Memory B cell (primary cell): ENCODE data around the gene WDR77.
A peak's percentile ranks its signal among the peaks of the same experiment; 100 is the strongest.

ENCODE experiments used
- ATAC-seq: fragments of 150-1000 bp; cut with Tn5 transposase; 2 replicates; pipeline ENCODE4 v1.10.0; 2021; ENCODE audit warnings: low read depth, mild to moderate bottlenecking, moderate library complexity
- DNase-seq, 2 donors: peaks; one replicate each; pipeline ENCODE4 v3.0.0; 2022; ENCODE audit warnings: low spot score in 2 of 2
- H3K27ac Mint-ChIP-seq: one replicate; pipeline ENCODE4 v1.8.0; 2022; ENCODE audit warnings: mild to moderate bottlenecking, moderate library complexity, mixed read lengths
- H3K27me3 Mint-ChIP-seq: one replicate; pipeline ENCODE4 v1.8.0; 2022; ENCODE audit warnings: mixed read lengths
- H3K36me3 Mint-ChIP-seq: one replicate; pipeline ENCODE4 v1.8.0; 2022; ENCODE audit warnings: mild to moderate bottlenecking, mixed read lengths
- H3K4me1 Mint-ChIP-seq: one replicate; pipeline ENCODE4 v1.8.0; 2022; ENCODE audit warnings: mixed read lengths
- H3K4me3 Mint-ChIP-seq: one replicate; pipeline ENCODE4 v1.8.0; 2022; ENCODE audit warnings: mild to moderate bottlenecking, moderate library complexity, mixed read lengths
- H3K9me3 Mint-ChIP-seq: one replicate; pipeline ENCODE4 v1.8.0; 2022; ENCODE audit warnings: mixed read lengths

The WDR77 gene

DNA sequence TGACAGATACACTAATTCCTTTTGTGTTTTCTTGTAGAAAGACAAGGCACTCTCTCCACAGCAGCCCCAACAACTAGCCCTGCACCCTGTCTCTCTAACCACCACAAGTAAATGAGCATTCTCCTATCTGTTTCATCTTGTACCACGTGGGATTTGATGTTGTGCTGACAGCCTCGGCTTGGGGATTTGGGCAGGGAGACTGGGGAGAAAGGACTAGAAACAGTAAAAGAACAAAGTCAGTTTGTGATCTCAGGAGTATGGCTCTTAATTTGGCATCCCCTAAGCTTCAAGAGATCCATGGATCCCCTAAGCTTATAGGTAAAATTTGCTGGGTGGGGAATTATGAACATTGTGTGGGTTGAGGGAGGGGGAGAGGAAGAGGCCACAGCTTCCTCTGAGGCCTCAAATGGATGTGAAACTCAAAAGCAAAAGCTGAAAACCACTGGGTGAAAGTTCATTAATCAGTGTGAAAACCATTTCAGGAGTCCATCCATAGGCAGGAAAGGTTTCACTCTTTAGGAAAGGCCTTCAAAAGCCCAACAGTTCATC is 27.8 kb upstream of the WDR77 start:
- Mint-ChIP-seq H3K36me3 (peaks cover 12% of the 10 kb centered on the region), H3K27me3 (no peaks in the 10 kb centered on the region), H3K27ac (peak overlapping the region; percentile 86), H3K9me3 (no peaks in the 10 kb centered on the region), H3K4me3 (peak overlapping the region; percentile 50), H3K4me1 (peaks cover 45% of the 10 kb centered on the region)
- DNase-seq (peak; percentile 19 to 21), ATAC-seq (peak; percentile 78)

DNA sequence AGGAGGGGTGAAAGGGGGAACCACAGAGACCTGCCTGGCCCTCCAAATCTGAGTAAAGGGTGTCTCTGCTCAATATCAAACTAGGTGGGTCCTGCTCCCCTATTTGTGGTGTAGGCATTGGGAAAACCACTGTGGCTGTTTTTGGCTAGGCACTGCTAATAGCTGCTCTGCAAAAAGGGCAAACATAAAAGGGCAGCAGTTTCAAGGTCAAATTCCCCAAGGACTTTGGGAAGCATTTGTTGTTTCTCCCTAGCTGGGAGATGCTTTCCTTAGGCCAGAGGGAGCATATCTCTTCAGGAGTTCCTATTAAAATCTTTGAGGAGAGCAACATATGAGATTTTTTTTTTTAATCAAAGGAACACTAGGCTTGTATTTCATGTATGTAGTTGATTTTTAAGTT is 27.2 kb upstream of the WDR77 start:
- H3K27ac Mint-ChIP-seq: peak overlapping the region; percentile 86
- no peak for ATAC-seq
- no peaks in the 10 kb centered on the region for H3K27me3 Mint-ChIP-seq
- no peak for DNase-seq
- H3K36me3 Mint-ChIP-seq: peaks cover 12% of the 10 kb centered on the region
- peak overlapping the region; percentile 64 for H3K4me3 Mint-ChIP-seq
- H3K4me1 Mint-ChIP-seq: peaks cover 43% of the 10 kb centered on the region
- H3K9me3 Mint-ChIP-seq: no peaks in the 10 kb centered on the region

DNA sequence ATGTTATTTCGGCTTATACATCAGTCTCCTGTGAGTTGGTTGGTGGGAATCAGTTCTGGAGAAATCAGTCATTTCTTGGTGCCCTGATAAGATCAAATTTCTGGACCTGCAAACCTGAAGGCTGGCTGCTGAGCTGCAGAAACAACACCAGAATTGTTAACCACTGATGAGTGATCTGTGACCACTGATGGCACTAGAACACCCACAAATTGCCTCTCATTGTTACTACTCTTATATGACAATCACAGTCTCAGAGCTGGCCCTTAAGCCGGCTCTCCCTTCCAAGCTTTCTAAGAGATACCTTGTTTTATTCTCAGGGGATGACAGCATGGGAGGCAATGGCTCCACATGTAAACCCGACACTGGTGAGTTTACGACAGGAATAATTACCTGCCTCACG is 26.6 kb upstream of the WDR77 start:
- no peaks in the 10 kb centered on the region for H3K9me3 Mint-ChIP-seq
- peaks cover 12% of the 10 kb centered on the region for H3K36me3 Mint-ChIP-seq
- H3K4me3 Mint-ChIP-seq: peak overlapping the region; percentile 64
- no peak for ATAC-seq
- peak overlapping the region; percentile 22 for H3K27ac Mint-ChIP-seq
- H3K4me1 Mint-ChIP-seq: peaks cover 42% of the 10 kb centered on the region
- DNase-seq: no peak
- H3K27me3 Mint-ChIP-seq: no peaks in the 10 kb centered on the region

DNA sequence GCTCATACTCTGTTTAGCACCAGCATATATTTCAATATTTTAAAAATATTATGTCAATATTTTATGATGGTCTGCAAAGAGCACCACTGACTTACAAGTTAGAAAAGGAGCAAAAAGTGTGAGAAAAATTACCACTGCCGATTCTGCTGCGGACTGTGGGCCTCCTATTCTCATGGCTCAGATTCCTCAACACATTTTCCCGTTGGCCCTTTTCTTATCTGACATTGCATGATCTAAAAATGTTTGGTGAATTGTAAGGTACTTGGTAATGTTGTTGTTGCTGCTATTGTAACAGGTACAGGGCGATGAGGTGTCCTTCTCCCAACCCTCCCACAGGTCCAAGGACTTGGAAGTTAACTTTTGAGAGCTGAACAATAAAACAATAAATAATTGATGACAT is 25.5 kb upstream of the WDR77 start:
- Mint-ChIP-seq H3K27ac (peak overlapping the region; percentile 92), H3K9me3 (no peaks in the 10 kb centered on the region), H3K4me3 (peak overlapping the region; percentile 87), H3K36me3 (peaks cover 12% of the 10 kb centered on the region), H3K27me3 (no peaks in the 10 kb centered on the region), H3K4me1 (peaks cover 39% of the 10 kb centered on the region)
- DNase-seq (no peak), ATAC-seq (no peak)

DNA sequence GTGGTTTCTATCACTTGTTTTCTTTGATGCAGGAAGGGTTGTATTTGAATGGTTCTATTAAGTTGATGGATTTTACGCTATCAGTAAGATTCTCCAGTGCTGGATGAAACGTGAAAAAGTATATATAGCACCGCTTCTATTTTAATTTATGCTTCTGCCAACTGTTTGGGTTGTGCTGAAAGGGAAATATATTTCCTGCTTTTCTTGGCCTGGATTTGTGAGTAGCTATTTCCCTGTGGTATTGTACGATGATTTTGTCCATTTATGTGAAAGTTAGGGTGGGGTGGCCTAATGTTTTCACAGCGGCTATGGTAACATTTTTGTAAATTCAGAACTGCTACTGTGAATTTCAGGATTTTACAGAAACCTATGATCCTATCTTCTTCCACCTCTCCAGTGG is 25.1 kb upstream of the WDR77 start:
- Mint-ChIP-seq H3K27me3 (no peaks in the 10 kb centered on the region), H3K4me1 (peaks cover 39% of the 10 kb centered on the region), H3K36me3 (peaks cover 12% of the 10 kb centered on the region), H3K27ac (peak overlapping the region; percentile 92), H3K9me3 (no peaks in the 10 kb centered on the region), H3K4me3 (peak overlapping the region; percentile 87)
- DNase-seq (no peak), ATAC-seq (no peak)

DNA sequence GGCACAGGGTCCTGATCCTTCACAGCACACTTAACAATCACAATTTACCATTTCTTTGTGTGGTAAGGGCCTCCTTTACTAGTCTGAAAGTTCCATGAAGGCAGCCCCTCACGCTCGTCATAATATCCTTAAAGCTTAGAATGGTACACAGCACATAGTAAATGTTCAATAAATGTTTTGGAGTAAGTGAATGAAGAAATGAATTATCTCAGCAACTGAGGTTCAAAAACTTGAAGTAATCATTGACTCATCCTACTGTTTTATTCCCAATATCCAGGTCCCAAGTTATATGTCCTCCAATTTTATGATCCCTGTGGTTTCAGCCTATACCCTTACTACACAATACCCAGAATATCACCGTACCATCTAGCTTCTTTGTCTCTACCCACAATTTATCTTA is 22.5 kb upstream of the WDR77 start:
- ATAC-seq: peak; percentile 9
- no peak for DNase-seq
- H3K27ac Mint-ChIP-seq: no peak overlapping the region
- no peaks in the 10 kb centered on the region for H3K27me3 Mint-ChIP-seq
- H3K36me3 Mint-ChIP-seq: peaks cover 6% of the 10 kb centered on the region
- H3K4me3 Mint-ChIP-seq: peak overlapping the region; percentile 27
- peaks cover 20% of the 10 kb centered on the region for H3K4me1 Mint-ChIP-seq
- H3K9me3 Mint-ChIP-seq: no peaks in the 10 kb centered on the region

DNA sequence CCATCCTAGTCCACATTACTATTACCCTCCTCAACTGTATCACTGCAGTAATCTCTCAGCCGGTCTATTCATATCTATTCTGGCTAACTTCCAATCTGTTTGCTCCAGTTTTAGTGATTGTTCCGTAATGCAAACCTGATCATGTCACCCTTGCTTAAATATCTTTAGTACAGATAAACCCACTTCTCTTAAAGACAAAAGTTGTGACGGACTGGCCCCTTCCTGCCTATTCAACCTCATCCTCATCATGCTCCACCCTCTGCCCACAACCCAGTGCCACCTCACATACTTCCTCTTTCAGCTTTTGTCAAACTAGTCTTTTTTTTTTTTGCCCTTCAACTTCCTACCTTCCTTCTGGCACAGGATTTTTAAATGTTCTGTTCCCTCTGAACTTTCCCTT is 22.0 kb upstream of the WDR77 start:
- Mint-ChIP-seq H3K27ac (no peak overlapping the region), H3K4me3 (no peak overlapping the region), H3K9me3 (no peaks in the 10 kb centered on the region), H3K27me3 (no peaks in the 10 kb centered on the region), H3K36me3 (peaks cover 6% of the 10 kb centered on the region), H3K4me1 (peaks cover 17% of the 10 kb centered on the region)
- ATAC-seq (peak; percentile 98), DNase-seq (peak; percentile 37 to 74)

DNA sequence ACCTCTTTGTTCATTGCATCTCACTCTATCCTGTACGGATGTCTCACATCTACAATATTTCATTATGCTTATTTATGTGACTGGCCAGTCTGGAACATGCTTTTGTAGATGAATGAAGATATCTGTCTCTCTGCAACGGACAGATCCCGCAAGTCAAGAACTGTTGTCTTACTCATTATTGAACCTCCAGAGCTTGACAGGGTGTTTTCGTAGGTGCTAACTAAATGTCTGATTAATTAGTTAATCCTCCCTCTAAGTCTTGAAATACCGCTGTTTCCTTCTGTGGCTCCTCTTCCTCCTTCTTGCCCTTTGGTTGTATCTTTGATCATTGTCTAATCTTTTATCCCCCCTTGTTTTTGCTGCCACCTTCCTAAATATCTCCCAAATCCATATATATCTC is 21.5 kb upstream of the WDR77 start:
- peaks cover 12% of the 10 kb centered on the region for H3K4me1 Mint-ChIP-seq
- peaks cover 6% of the 10 kb centered on the region for H3K36me3 Mint-ChIP-seq
- no peak for ATAC-seq
- H3K27ac Mint-ChIP-seq: no peak overlapping the region
- no peaks in the 10 kb centered on the region for H3K9me3 Mint-ChIP-seq
- H3K4me3 Mint-ChIP-seq: no peak overlapping the region
- H3K27me3 Mint-ChIP-seq: no peaks in the 10 kb centered on the region
- DNase-seq: no peak

DNA sequence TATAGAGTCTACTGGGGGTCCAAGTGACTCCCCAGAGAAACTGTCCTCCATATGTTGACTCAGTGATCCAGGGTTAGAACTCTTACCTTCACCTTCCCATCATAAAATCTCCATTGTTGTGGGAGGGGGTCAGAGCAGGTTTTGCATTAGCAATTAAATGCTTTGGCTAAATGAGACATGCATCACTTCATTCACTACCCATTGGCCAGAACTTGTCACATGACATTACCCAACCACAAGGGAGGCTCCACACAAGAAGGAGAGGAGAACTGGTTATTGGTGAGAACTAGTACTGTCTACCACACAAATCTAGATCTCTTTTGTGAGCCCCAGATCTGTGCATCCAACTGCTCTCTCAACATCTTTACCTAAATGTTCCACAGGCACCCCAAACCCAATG is 20.5 kb upstream of the WDR77 start:
- DNase-seq: no peak
- Mint-ChIP-seq H3K36me3 (peaks cover 12% of the 10 kb centered on the region), H3K9me3 (no peaks in the 10 kb centered on the region), H3K4me1 (peaks cover 14% of the 10 kb centered on the region), H3K27me3 (no peaks in the 10 kb centered on the region), H3K27ac (no peak overlapping the region), H3K4me3 (no peak overlapping the region)
- ATAC-seq: no peak

DNA sequence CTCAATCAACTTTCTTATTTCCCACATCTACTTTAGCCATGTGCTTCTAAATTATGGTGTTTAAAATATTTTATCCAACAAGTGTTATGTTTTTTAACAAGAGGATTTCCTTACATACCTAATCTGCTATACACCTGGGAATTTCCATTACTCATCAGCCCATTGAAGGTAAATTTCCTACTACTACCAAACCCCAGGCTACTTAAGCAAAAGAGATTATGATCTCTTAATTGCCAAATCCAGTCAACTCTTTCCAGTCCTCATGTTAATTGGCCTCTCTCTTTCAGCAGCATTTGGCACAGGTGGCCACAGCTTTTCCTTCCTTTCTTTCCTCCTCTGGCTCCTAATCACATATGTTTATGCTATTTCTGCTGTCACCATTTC is 19.7 kb upstream of the WDR77 start:
- Mint-ChIP-seq H3K4me1 (peaks cover 14% of the 10 kb centered on the region), H3K36me3 (peaks cover 16% of the 10 kb centered on the region), H3K9me3 (no peaks in the 10 kb centered on the region), H3K27me3 (no peaks in the 10 kb centered on the region), H3K4me3 (no peak overlapping the region), H3K27ac (no peak overlapping the region)
- no peak for DNase-seq
- no peak for ATAC-seq

DNA sequence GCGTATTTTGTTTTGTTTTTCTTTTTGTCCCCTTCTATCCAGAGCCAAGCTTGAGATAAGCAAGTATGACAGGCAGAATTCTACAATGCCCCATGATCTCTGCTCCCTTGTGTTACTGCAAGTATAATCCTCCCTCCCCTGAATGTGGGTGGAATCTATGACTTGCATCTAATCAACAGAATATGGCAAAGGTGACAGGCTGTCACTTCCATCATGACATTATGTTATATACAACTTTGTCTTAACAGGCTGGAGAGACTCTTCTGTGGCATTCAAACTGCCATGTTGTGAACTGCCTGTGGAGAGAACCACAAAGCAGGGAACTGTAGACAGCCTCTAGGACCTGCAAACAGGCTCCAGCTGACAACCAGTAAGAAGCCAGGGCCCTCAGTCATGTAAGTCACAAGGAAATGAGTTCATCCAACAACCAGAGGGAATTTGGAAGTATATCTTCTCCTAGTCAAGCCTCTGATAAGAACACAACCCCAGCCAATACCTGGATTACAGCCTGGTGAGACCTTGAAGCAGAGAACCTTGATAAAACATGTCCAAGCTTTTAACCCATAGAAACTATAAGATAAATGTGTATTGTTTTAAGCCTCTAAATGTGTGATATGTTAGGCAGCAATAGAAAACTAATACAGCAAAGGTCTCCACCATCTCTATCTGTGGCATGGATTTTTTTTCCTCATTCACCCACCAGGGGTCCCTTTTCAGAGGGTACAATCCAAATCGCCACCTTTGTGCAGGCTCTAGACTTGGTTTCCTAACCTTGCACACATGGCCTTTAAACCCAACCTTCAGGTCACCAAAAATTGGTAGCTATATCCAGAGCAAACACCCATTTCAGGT is 19.0 kb upstream of the WDR77 start:
- peaks cover 14% of the 10 kb centered on the region for H3K4me1 Mint-ChIP-seq
- peaks cover 20% of the 10 kb centered on the region for H3K36me3 Mint-ChIP-seq
- H3K27ac Mint-ChIP-seq: peak overlapping the region; percentile 36
- ATAC-seq: no peak
- DNase-seq: no peak
- H3K27me3 Mint-ChIP-seq: no peaks in the 10 kb centered on the region
- H3K4me3 Mint-ChIP-seq: no peak overlapping the region
- H3K9me3 Mint-ChIP-seq: no peaks in the 10 kb centered on the region

DNA sequence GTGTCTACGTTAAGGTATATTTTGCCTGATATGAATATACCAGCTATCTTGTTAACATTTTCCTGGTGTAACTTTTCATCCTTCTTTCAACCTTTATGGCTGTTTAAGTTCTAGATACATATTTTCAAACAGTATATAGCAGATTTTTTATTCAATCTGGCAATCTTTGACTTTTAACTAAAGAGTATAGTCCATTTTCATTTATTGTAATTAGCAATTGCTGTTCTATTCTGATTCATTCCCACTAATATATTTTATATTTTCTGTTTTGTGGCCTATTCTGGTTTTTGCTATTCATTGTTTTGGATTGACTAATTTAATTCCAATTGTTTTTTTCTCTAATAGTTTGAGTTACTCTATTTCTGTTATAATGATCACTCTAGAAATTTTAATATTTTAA is 17.4 kb upstream of the WDR77 start:
- Mint-ChIP-seq H3K4me1 (peaks cover 5% of the 10 kb centered on the region), H3K27me3 (no peaks in the 10 kb centered on the region), H3K4me3 (no peak overlapping the region), H3K36me3 (peaks cover 25% of the 10 kb centered on the region), H3K9me3 (no peaks in the 10 kb centered on the region), H3K27ac (no peak overlapping the region)
- ATAC-seq: no peak
- DNase-seq: no peak

DNA sequence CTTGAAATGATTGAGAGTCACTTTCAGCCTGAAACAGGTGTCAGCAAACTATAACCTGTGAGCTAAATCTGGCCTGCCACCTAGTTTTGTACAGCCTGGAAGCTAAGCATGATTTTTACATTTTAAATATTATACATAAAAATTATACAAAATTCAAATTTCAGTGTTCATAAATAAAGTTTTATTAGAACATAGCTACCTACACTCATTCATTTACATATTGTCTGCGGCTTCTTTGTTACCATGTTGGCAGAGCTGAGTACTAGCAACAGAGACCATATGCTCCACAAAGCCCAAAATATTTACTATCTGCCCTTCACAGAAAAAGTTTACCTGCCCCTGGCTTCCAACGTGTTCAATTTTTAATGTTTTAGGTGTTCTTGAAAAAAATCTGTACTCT is 16.7 kb upstream of the WDR77 start:
- Mint-ChIP-seq H3K36me3 (peaks cover 25% of the 10 kb centered on the region), H3K9me3 (no peaks in the 10 kb centered on the region), H3K27me3 (no peaks in the 10 kb centered on the region), H3K4me1 (peaks cover 5% of the 10 kb centered on the region), H3K4me3 (no peak overlapping the region), H3K27ac (no peak overlapping the region)
- no peak for DNase-seq
- no peak for ATAC-seq

DNA sequence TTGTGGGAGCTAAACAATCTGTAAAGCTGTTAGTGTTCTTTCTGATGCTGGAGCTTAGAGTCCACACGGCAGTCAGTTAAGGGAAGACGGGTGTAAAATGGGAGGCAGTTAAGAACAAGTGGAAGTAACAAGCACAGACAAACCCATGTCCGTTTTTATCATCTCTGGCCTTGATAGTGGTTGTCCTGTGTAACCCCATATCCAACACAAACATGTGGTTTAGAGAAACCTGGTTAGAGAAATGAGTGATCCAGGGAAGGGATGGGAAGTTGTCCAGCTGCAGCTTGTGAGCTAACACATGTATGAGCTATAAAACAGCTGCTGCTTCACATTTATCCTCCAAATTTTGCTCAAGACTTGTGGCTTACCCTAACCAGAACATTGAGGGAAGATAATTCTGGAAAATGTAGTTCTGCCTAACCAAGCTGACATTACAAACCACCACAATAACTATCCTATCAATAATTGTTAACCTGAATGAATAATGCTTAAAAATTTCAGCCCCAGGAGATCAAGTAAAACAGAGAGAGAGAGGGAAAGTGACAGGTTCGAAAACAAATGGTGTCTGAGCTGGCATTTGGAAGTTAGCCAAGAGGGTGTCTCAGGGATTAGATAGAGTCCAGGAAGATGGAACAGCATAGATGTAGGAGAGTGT is 14.1 kb upstream of the WDR77 start:
- H3K4me1 Mint-ChIP-seq: peaks cover 5% of the 10 kb centered on the region
- H3K27me3 Mint-ChIP-seq: no peaks in the 10 kb centered on the region
- H3K4me3 Mint-ChIP-seq: no peak overlapping the region
- DNase-seq: no peak
- peaks cover 33% of the 10 kb centered on the region for H3K36me3 Mint-ChIP-seq
- no peak for ATAC-seq
- H3K27ac Mint-ChIP-seq: no peak overlapping the region
- H3K9me3 Mint-ChIP-seq: no peaks in the 10 kb centered on the region
